CD4-positive, alpha-beta T cell (primary cell): Measurements from ENCODE around the gene TOB2. TPM values are rescaled to one million over a fixed set of nuclear protein-coding genes. Genes with fewer than 3 reads are reported as not detected.

Experiments used
- ATAC-seq: fragments of 200-7000 bp; cut with Tn5 transposase; one replicate; pipeline ENCODE4 v1.10.0; 2022; ENCODE audit warnings: mild to moderate bottlenecking; ENCODE audit not compliant: poor library complexity
- CTCF ChIA-PET: fragments of 350-600 bp; sonication (Branson Sonifier 250); formaldehyde crosslinking; loops from one replicate; lab custom pipeline; 2021; ENCODE audit warnings: antibody characterized with exemption, inconsistent platforms; lab: Charles Lee
- POLR2A ChIA-PET: fragments of 350-600 bp; sonication (Branson Sonifier 250); formaldehyde crosslinking; loops from one replicate; lab custom pipeline; 2021; ENCODE audit warnings: antibody characterized with exemption, inconsistent platforms; lab: Charles Lee
- DNase-seq, 14 experiments: peaks; one replicate each; pipeline ENCODE4 v3.0.0-alpha.2; 2013 to 2020; ENCODE audit warnings: mixed read lengths in 2 of 14
- H3K27ac ChIP-seq, 2 donors: one replicate each; pipeline versions ENCODE4 v1.5.1 to v1.7.0; 2013; ENCODE audit warnings: low read length in 2 of 2, low read depth in 1 of 2, mild to moderate bottlenecking in 1 of 2
- H3K27me3 ChIP-seq, 2 experiments: 1 replicate in 1 of 2; 2 replicates in 1 of 2; pipeline versions ENCODE4 v1.6.1 to v1.7.0; 2013; ENCODE audit warnings: low read length in 2 of 2, control low read depth in 1 of 2, mild to moderate bottlenecking in 1 of 2, moderate library complexity in 1 of 2; ENCODE audit not compliant: insufficient read depth in 2 of 2, control insufficient read depth in 1 of 2
- H3K36me3 ChIP-seq: one replicate; pipeline ENCODE4 v1.6.1; 2013; ENCODE audit warnings: low read length, control low read depth; ENCODE audit not compliant: insufficient read depth
- H3K4me1 ChIP-seq: one replicate; pipeline ENCODE4 v1.6.1; 2013; ENCODE audit warnings: low read length, control low read depth; ENCODE audit not compliant: insufficient read depth
- H3K4me3 ChIP-seq: one replicate; pipeline ENCODE4 v1.5.1; 2013; ENCODE audit warnings: mild to moderate bottlenecking, low read length, moderate library complexity
- H3K9me3 ChIP-seq, 2 experiments: 1 replicate in 1 of 2; 2 replicates in 1 of 2; pipeline versions ENCODE4 v1.6.1 to v1.7.0; 2013; ENCODE audit warnings: low read length in 2 of 2, mild to moderate bottlenecking in 2 of 2, control low read depth in 1 of 2, moderate library complexity in 1 of 2; ENCODE audit not compliant: control insufficient read depth in 1 of 2, insufficient read depth in 1 of 2
- H3K27ac Mint-ChIP-seq: one replicate; pipeline ENCODE4 v1.8.0; 2020; ENCODE audit warnings: mixed read lengths
- H3K27me3 Mint-ChIP-seq: one replicate; pipeline ENCODE4 v1.8.0; 2021; ENCODE audit warnings: mixed read lengths
- H3K36me3 Mint-ChIP-seq: one replicate; pipeline ENCODE4 v1.8.0; 2021; ENCODE audit warnings: low read depth, mixed read lengths
- H3K4me1 Mint-ChIP-seq: one replicate; pipeline ENCODE4 v1.8.0; 2021; ENCODE audit warnings: low read depth, mixed read lengths
- H3K4me3 Mint-ChIP-seq: one replicate; pipeline ENCODE4 v1.8.0; 2020; ENCODE audit warnings: mild to moderate bottlenecking, mixed read lengths
- H3K9me3 Mint-ChIP-seq: one replicate; pipeline ENCODE4 v1.8.0; 2020; ENCODE audit warnings: mixed read lengths
- CTCF ChIP-seq: fragments of 200-600 bp; IDR thresholded peaks from one replicate; pipeline ENCODE4 v1.8.0; 2022; ENCODE audit warnings: antibody characterized with exemption, mild to moderate bottlenecking
- intact Hi-C, 2 experiments: fragments of 100-400 bp; cut with DNase I in 1 of 2; cut with micrococcal nuclease in 1 of 2; formaldehyde crosslinking; loops; one replicate each; pipeline versions ENCODE4 v1.15.1 to v1.9.0; 2023 to 2025; cut with DNase I, micrococcal nuclease
- total RNA-seq, 174 experiments: library from RNA in 2 of 174; stranded (reverse) in 2 of 174; gene quantifications; one replicate each; pipeline ENCODE4 v1.2.3 and lab custom pipeline; 2021 to 2026

The TOB2 gene
- total RNA-seq, 2 experiments from 2014 or later, result 21.0 to 26.7 TPM

DNA sequence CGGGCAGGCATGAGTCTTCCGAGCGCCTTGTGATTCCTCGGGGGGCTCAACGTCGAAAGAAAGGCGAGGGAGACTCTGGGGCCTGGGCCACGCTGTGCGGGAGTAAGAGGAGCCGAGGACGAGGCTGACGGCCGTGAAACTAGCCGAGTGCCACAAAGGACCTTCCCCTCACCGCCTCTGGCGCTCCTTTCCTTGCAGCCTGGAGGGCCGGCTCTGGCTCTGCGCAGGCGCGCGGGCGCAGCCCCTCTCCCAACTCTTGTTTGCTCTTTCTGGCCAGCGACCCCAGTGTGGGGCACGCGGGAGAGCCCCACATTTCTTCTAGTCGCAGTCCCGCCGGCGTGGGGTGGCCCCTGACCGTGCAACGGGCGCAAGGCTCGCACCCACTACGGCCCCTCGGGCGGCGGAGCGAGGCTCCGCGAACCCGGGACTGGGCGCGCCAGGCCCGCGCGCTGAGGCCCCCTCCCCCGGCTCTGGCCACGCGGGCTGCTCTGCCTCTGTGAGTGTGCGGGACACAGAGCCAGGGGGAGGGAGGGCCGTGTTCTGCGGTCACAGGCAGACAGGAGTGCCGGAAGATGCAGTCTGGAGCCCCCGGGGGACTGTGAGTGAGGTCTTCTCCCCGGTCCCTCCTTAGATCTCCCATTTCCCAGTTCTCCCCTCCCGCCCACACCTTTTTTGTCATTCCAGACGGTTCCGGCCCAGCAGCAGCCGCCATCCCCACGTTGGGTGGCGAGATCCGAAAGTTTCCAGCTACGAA is 1.0 kb upstream of the TOB2 start:
- peak; percentile 9 for ATAC-seq
- no peak for TF ChIP-seq CTCF
- POLR2A ChIA-PET, result interaction anchor here (0.6 to 10.6 kb wide), 28 partner anchors 9 to 496 kb away, joined by 3 to 234 read pairs (median 6); partner anchors contain the start of genes ACO2, DESI1, PHF5A and PMM1

DNA sequence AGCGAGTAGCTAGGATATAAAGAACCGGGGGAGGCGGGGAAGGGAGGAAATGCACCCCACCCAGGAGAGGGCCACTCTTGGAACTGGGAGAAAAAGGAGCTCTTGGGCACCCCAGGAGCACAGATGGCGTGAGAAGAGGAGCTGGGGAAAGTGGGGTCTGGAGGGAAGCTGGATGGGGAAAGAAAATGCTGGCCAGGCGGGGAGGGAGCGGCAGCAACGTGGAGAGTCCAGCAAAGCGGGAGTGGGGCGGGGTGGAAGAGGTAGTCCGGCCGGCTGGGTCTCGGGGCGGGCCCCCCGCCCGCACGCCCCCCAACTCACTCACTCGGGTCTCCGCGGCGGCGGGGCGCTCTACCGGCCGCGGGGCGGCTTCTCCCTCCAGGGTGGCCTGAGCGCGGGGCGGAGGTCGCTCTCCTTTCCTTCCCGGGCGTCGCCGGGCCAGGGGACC is 522 bp downstream of the TOB2 start:
- ATAC-seq (no peak), DNase-seq (peak in 4 of 14 experiments; percentile 2 to 17 (median 4))
- peak overlapping the region; percentile 95 for H3K27ac Mint-ChIP-seq
- Histone ChIP-seq H3K27ac (peak overlapping the region; percentile 97 to 98), H3K36me3 (peaks cover 7% of the 10 kb centered on the region), H3K4me3 (peak overlapping the region; percentile 98), H3K4me1 (peaks cover 50% of the 10 kb centered on the region), H3K9me3 (no peaks in the 10 kb centered on the region), H3K27me3 (no peaks in the 10 kb centered on the region)
- no peaks in the 10 kb centered on the region for H3K27me3 Mint-ChIP-seq
- no peaks in the 10 kb centered on the region for H3K9me3 Mint-ChIP-seq
- peaks cover 41% of the 10 kb centered on the region for H3K36me3 Mint-ChIP-seq
- TF ChIP-seq CTCF, result no peak
- intact Hi-C loops, result loop anchor here (1.0 to 10.0 kb wide), 5 partner anchors 23 to 176 kb away; partner anchors contain the start of genes RANGAP1 (in 2 of the 2), ACO2 (in 1 of the 2), DESI1 (in 1 of the 2) and TEF (in 1 of the 2)
- POLR2A ChIA-PET, result interaction anchor here (0.6 to 10.6 kb wide), 25 partner anchors 10 to 982 kb away, joined by 3 to 234 read pairs (median 6); partner anchors contain the start of genes ACO2, DESI1, PHF5A and PMM1
- H3K4me1 Mint-ChIP-seq, result peaks cover 42% of the 10 kb centered on the region
- CTCF ChIA-PET, result interaction anchor here (1.4 to 1.9 kb wide), 4 partner anchors 22 to 81 kb away, joined by 4 to 7 read pairs (median 5); partner anchors contain the start of genes ACO2 and PHF5A
- H3K4me3 Mint-ChIP-seq, result peak overlapping the region; percentile 90

More for the DNA sequence above, 1.0 kb upstream of the TOB2 start:
- Histone ChIP-seq H3K9me3 (no peaks in the 10 kb centered on the region), H3K4me3 (peak overlapping the region; percentile 98), H3K4me1 (peaks cover 45% of the 10 kb centered on the region), H3K27me3 (no peaks in the 10 kb centered on the region), H3K36me3 (peaks cover 7% of the 10 kb centered on the region), H3K27ac (peak overlapping the region; percentile 97 to 98)
- Mint-ChIP-seq H3K27ac (peak overlapping the region; percentile 95), H3K4me3 (peak overlapping the region; percentile 94), H3K9me3 (no peaks in the 10 kb centered on the region), H3K36me3 (peaks cover 41% of the 10 kb centered on the region), H3K4me1 (peaks cover 35% of the 10 kb centered on the region), H3K27me3 (no peaks in the 10 kb centered on the region)
- CTCF ChIA-PET, result interaction anchor here (1.2 to 1.9 kb wide), 5 partner anchors 21 to 79 kb away, joined by 3 to 10 read pairs (median 6); partner anchors contain the start of genes ACO2 and PHF5A
- intact Hi-C loops, result loop anchor here (1.0 to 10.0 kb wide), 6 partner anchors 21 to 175 kb away; partner anchors contain the start of genes RANGAP1 (in 2 of the 2), TEF (in 2 of the 2), DESI1 (in 1 of the 2) and PHF5A (in 1 of the 2)
- peak in 13 of 14 experiments; percentile 28 to 77 (median 51) for DNase-seq
